BLaER1 treated with 17β-estradiol and CSF1 and Interleukin-3, amounts not matched to agents 10 nM and 100 nM (cell line): ENCODE data around the gene SRGAP1.
"Not testable (repeated sequence)": the region's sequence is repeated elsewhere in the genome, so short reads cannot be mapped to it uniquely, and the experiment has no call there.

ENCODE experiments used
- H3K27ac ChIP-seq, 11 experiments: shearing (Covaris generic); formaldehyde crosslinking; 2 replicates each; pipeline ENCODE4 v1.8.1; 2022
- H3K27me3 ChIP-seq, 11 experiments: shearing (Covaris generic); formaldehyde crosslinking; 2 replicates each; pipeline ENCODE4 v1.8.1; 2022
- H3K36me3 ChIP-seq, 11 experiments: shearing (Covaris generic); formaldehyde crosslinking; 2 replicates each; pipeline ENCODE4 v1.8.1; 2022
- H3K4me1 ChIP-seq, 10 experiments: shearing (Covaris generic); formaldehyde crosslinking; 2 replicates each; pipeline ENCODE4 v1.8.1; 2022
- H3K4me2 ChIP-seq, 11 experiments: shearing (Covaris generic); formaldehyde crosslinking; 2 replicates each; pipeline ENCODE4 v1.8.1; 2022
- H3K4me3 ChIP-seq, 10 experiments: shearing (Covaris generic); formaldehyde crosslinking; 2 replicates each; pipeline ENCODE4 v1.8.1; 2022
- H3K9ac ChIP-seq, 11 experiments: shearing (Covaris generic); formaldehyde crosslinking; 2 replicates each; pipeline ENCODE4 v1.8.1; 2022
- H3K9me3 ChIP-seq, 11 experiments: shearing (Covaris generic); formaldehyde crosslinking; replicated peaks in 1 of 11; 2 replicates each; pipeline ENCODE4 v1.8.1; 2022
- H4K20me1 ChIP-seq, 11 experiments: shearing (Covaris generic); formaldehyde crosslinking; 2 replicates each; pipeline ENCODE4 v1.8.1; 2022
- Cebpa-rat ChIP-seq, 11 experiments: shearing (Covaris generic); IDR thresholded peaks; 2 replicates each; pipeline ENCODE4 v1.8.1; 2022

The SRGAP1 gene

DNA sequence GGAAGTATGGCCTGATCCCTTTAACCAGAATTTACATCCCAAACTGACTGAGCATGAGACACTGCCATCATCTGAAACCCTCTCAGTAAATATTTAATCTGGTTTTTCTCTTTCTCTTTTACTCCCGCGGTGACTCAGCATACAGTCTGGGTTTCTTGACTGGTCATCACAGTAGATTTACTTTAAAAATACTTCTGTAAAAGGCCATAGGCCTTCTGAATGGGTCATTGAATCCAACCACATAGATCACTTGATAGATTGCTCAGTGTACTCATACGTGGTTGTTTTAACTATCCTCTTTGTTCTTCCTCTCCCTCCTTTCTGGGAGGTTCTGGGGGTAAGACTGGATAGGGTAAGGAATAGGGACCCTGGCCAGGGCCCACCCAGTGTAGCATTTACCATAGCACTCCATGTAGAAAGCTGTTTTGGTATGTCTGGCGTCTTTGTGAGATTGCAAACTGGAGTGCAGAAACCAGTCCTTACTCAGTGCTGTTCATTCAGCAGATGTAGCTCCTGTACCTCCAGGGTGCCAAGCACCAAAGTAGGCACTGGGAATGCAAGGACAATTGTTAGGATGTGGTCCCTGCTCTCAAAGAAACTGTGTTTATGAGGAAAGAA lies 165.7 kb downstream of the SRGAP1 start:
- no peak for TF ChIP-seq Cebpa-rat (IDR thresholded peaks at IDR 0.05)
- Histone ChIP-seq H3K9ac (no peak overlapping the region), H3K4me2 (no peak overlapping the region), H3K4me1 (peaks cover 0 to 17% (median 0%) of the 10 kb centered on the region in 10 experiments; a peak in 2 of 20 replicates), H3K27me3 (no peaks in the 10 kb centered on the region), H4K20me1 (no peaks in the 10 kb centered on the region), H3K9me3 (no peaks in the 10 kb centered on the region), H3K4me3 (no peak overlapping the region), H3K27ac (no peak overlapping the region), H3K36me3 (no peaks in the 10 kb centered on the region)

DNA sequence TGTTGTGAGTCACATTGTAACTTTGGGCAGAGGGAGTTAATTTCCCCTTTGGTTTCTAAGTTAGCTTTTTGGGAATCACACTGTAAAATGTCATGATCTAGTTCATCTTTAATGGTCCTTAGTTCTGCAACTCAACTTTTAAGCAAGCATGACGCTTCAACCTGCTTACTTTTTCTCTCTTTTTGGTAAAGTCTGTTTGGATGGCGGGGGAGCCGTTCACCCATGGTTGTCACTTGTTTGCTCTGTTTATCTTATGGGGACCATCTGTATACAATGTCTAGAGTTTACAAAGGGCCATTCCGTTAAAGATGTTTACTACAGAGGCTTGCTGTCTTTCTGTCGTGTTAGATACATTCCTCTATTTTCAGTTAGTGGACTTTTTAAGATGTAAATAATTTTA lies 172.0 kb downstream of the SRGAP1 start:
- no peaks in the 10 kb centered on the region for H3K9me3 ChIP-seq
- H3K4me1 ChIP-seq, result no peaks in the 10 kb centered on the region
- H3K27ac ChIP-seq, result no peak overlapping the region
- H3K9ac ChIP-seq, result no peak overlapping the region
- no peak overlapping the region for H3K4me3 ChIP-seq
- no peaks in the 10 kb centered on the region for H3K27me3 ChIP-seq
- no peaks in the 10 kb centered on the region for H4K20me1 ChIP-seq
- H3K4me2 ChIP-seq, result no peak overlapping the region
- TF ChIP-seq Cebpa-rat (IDR thresholded peaks at IDR 0.05), result no peak
- H3K36me3 ChIP-seq, result no peaks in the 10 kb centered on the region

DNA sequence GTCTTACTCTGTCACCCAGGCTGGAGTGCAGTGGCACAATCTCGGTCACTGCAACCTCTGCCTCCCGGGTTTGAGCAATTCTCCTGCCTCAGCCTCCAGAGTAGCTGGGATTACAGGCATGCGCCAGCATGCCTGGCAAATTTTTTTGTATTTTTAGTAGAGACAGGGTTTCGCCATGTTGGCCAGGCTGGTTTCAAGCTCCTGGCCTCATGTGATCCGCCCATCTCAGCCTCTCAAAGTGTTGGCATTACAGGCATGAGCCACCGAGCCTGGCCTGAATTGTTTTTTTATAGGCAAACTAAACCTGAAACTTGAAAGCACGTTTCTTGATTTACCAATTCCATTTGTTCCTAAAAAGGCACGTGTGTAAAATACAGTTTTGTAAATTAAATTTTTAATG lies 173.6 kb downstream of the SRGAP1 start:
- H3K4me1 ChIP-seq, H3K27ac ChIP-seq, H3K9ac ChIP-seq, H3K9me3 ChIP-seq, H4K20me1 ChIP-seq, H3K27me3 ChIP-seq, H3K4me3 ChIP-seq, H3K36me3 ChIP-seq, H3K4me2 ChIP-seq: not testable (repeated sequence)

DNA sequence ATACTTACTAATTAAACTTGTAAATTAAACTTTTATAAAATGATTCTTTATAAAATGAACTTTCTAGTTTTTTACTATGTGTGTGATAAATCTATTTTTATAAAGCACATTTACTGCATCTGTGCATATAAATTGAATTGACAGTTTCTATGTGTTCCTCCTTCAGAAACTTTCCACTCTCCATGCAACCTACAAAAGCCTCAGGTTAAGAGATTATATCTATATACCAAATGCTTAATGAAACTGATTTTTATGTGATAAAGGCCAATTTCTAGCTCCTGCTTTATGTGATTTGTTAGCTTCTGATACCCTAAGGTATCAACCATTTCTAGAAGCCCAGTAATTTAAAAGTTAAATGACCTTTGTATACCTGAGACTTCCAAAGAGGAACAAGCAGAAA lies 174.0 kb downstream of the SRGAP1 start:
- H4K20me1 ChIP-seq, result no peaks in the 10 kb centered on the region
- H3K27ac ChIP-seq, result no peak overlapping the region
- H3K9ac ChIP-seq, result no peak overlapping the region
- H3K9me3 ChIP-seq, result no peaks in the 10 kb centered on the region
- no peaks in the 10 kb centered on the region for H3K4me1 ChIP-seq
- H3K4me3 ChIP-seq, result no peak overlapping the region
- H3K36me3 ChIP-seq, result no peaks in the 10 kb centered on the region
- H3K27me3 ChIP-seq, result no peaks in the 10 kb centered on the region
- no peak for TF ChIP-seq Cebpa-rat (IDR thresholded peaks at IDR 0.05)
- no peak overlapping the region for H3K4me2 ChIP-seq

DNA sequence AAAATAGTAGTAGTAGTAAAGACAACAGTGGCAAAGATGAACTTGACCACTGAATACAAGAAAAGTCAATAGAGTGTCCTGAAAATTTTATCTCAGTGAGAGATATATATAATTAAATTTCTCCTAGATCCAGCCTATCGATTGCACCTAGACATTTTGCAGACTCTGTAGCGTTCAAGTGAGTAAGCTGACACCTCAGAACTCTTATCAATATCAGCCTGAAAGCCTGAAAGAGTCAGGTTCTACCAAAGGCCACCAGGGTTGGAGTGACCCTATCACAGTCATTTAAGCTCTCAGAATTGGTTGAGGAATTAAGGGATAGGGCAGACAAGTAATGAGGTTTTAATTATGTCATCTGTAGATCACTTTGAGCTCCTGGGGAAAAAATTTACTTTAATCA lies 174.6 kb downstream of the SRGAP1 start:
- Histone ChIP-seq H3K36me3 (no peaks in the 10 kb centered on the region), H3K4me3 (no peak overlapping the region), H3K9ac (no peak overlapping the region), H3K9me3 (no peaks in the 10 kb centered on the region), H4K20me1 (no peaks in the 10 kb centered on the region), H3K4me2 (no peak overlapping the region), H3K27ac (no peak overlapping the region), H3K4me1 (no peaks in the 10 kb centered on the region), H3K27me3 (no peaks in the 10 kb centered on the region)
- no peak for TF ChIP-seq Cebpa-rat (IDR thresholded peaks at IDR 0.05)

DNA sequence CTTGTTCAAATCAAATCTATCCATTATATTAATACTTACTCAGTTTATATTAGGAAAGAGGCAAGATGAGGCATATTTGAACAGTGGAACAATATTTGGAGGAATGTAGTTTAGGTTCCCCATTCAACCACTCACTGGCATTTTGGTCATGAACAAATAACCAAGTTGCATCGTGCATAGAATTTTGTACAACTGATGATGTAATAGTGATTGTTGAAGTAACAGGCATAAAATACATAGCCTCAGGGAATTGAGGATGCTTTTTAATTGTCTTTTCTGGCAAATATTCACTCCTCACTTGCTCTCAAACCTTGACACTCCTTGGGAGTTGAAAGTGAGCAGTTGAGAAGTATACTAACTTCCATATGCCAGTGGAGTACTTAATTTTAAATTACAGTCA lies 175.2 kb downstream of the SRGAP1 start:
- no peak overlapping the region for H3K27ac ChIP-seq
- no peaks in the 10 kb centered on the region for H3K9me3 ChIP-seq
- no peaks in the 10 kb centered on the region for H3K27me3 ChIP-seq
- no peaks in the 10 kb centered on the region for H4K20me1 ChIP-seq
- no peaks in the 10 kb centered on the region for H3K4me1 ChIP-seq
- no peak overlapping the region for H3K9ac ChIP-seq
- H3K4me3 ChIP-seq, result no peak overlapping the region
- no peaks in the 10 kb centered on the region for H3K36me3 ChIP-seq
- H3K4me2 ChIP-seq, result no peak overlapping the region
- no peak for TF ChIP-seq Cebpa-rat (IDR thresholded peaks at IDR 0.05)

DNA sequence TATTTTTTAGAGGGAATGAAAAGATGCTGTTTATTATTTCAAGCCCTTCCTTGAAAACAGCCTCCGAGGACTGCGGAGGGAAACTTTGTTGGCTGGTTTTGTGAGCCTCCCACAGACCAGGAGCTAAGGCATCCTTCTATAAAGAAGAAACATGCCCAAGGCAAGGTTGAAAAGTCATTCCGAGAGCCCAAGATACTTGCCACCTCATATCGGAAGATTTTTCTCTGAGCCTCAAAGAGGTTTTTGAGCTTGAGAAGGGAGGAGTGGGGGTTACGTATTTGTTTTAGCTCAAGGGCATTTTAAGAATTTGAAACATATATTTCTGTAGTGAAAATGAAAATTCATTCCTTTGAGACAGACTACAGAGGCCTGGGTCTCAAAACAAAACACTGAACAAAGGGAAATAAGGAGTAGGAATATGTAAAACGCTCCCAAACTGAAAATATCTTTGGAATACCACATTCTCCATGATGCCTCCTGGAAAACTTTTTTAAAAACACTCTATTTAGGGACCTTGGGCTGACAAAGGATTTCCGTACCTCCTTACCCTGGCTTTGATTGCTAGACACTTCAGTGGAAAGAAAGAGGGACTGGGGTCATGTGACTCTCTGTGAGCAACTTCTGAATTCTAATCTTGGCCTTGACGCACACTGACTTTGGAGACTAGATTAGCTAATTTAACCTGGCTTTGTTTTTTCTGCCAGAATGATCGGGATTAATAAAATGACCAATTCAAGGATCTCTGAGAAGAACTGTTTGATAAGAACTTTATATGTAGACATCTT lies 180.9 kb downstream of the SRGAP1 start:
- no peak overlapping the region for H3K27ac ChIP-seq
- no peak overlapping the region for H3K9ac ChIP-seq
- no peak overlapping the region for H3K4me3 ChIP-seq

DNA sequence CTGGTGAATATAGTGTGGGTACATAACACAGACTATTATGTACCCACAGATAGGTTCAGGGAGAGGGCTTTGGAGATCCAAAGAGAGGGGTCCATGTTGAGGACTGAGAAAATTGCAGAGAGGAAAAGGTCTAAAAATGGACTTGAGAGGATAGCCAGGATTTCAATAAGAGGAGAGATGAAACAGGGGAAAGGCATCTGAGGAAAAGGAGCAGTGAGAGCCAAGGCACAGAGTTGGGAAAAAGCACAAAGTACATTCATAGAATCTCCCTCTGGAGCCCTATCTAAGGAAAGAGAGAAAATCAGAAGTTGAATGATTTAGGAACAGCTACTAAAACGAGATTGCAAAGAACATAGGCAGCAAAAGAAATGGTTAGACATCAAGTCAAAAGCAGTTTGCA lies 182.8 kb downstream of the SRGAP1 start:
- Histone ChIP-seq H3K27ac (no peak overlapping the region), H3K9ac (no peak overlapping the region), H3K36me3 (peaks cover 0 to 7% (median 0%) of the 10 kb centered on the region in 11 experiments; a peak in 2 of 22 replicates), H4K20me1 (no peaks in the 10 kb centered on the region), H3K27me3 (no peaks in the 10 kb centered on the region), H3K9me3 (peaks cover 8 to 17% (median 11%) of the 10 kb centered on the region in 11 experiments), H3K4me2 (no peak overlapping the region), H3K4me1 (no peaks in the 10 kb centered on the region), H3K4me3 (no peak overlapping the region)
- no peak for TF ChIP-seq Cebpa-rat (IDR thresholded peaks at IDR 0.05)

More for the DNA sequence above, 180.9 kb downstream of the SRGAP1 start:
- Histone ChIP-seq H3K9me3 (no peaks in the 10 kb centered on the region), H4K20me1 (no peaks in the 10 kb centered on the region), H3K36me3 (no peaks in the 10 kb centered on the region), H3K4me1 (no peaks in the 10 kb centered on the region), H3K27me3 (no peaks in the 10 kb centered on the region), H3K4me2 (no peak overlapping the region)
- no peak for TF ChIP-seq Cebpa-rat (IDR thresholded peaks at IDR 0.05)

DNA sequence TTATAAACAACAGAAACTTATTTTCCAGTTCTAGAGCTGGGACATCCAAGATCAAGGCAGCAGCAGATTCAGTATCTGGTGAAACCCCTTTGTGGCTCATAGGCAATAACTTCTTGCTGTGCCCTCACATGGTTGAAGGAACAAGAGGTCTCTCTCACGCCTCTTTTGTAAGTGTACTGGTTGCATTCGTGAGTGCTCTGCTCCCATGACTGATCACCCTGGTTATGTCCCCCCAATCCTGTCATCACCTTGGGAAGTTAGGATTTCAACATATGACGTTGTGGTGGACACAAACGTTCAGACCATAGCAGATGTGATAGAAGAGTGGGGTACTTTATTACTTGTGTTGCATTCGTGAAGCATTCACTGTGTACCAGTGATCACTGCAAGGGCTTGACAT lies 184.0 kb downstream of the SRGAP1 start:
- no peak overlapping the region for H3K4me3 ChIP-seq
- no peaks in the 10 kb centered on the region for H3K27me3 ChIP-seq
- no peak for TF ChIP-seq Cebpa-rat (IDR thresholded peaks at IDR 0.05)
- no peak overlapping the region for H3K9ac ChIP-seq
- peaks cover 0 to 8% (median 0%) of the 10 kb centered on the region in 11 experiments; a peak in 2 of 22 replicates for H3K36me3 ChIP-seq
- H3K4me1 ChIP-seq, result no peaks in the 10 kb centered on the region
- H3K4me2 ChIP-seq, result no peak overlapping the region
- H4K20me1 ChIP-seq, result no peaks in the 10 kb centered on the region
- no peak overlapping the region for H3K27ac ChIP-seq
- peaks cover 10 to 21% (median 16%) of the 10 kb centered on the region in 11 experiments for H3K9me3 ChIP-seq
